GM04503 (cell line): Measurements from ENCODE around the gene IREB2.

Experiments used
- DNase-seq: peaks from one replicate; pipeline ENCODE4 v3.0.0-alpha.2; 2012; ENCODE audit warnings: low read depth

Gene IREB2

GRCh38 chr15:78406016-78406585 lies 31.9 kb upstream of the IREB2 start:
- DNase-seq, result no peak

GRCh38 chr15:78407608-78408354 lies 30.2 kb upstream of the IREB2 start:
- DNase-seq, result no peak

- no peak for DNase-seq
Measured at GRCh38 chr15:78408355-78408640, 29.7 kb upstream of the IREB2 start.

GRCh38 chr15:78408961-78409360 lies 29.1 kb upstream of the IREB2 start:
- DNase-seq, result no peak

GRCh38 chr15:78411061-78411460 lies 27.0 kb upstream of the IREB2 start:
- no peak for DNase-seq

GRCh38 chr15:78414621-78415250 lies 23.3 kb upstream of the IREB2 start:
- DNase-seq, result no peak

GRCh38 chr15:78415284-78415683 lies 22.7 kb upstream of the IREB2 start:
- DNase-seq, result no peak

GRCh38 chr15:78417754-78418630 lies 20.0 kb upstream of the IREB2 start:
- no peak for DNase-seq

- DNase-seq, result no peak
Measured at GRCh38 chr15:78418686-78419085, 19.3 kb upstream of the IREB2 start.

GRCh38 chr15:78419367-78419766 lies 18.6 kb upstream of the IREB2 start:
- no peak for DNase-seq

- no peak for DNase-seq
Measured at GRCh38 chr15:78420220-78420619, 17.8 kb upstream of the IREB2 start.

GRCh38 chr15:78420766-78421165 lies 17.2 kb upstream of the IREB2 start:
- no peak for DNase-seq

- DNase-seq, result no peak
Measured at GRCh38 chr15:78421238-78421965, 16.6 kb upstream of the IREB2 start.

- DNase-seq, result no peak
Measured at GRCh38 chr15:78422571-78423340, 15.3 kb upstream of the IREB2 start.

- DNase-seq, result no peak
Measured at GRCh38 chr15:78424673-78425072, 13.3 kb upstream of the IREB2 start.

- no peak for DNase-seq
Measured at GRCh38 chr15:78425643-78426042, 12.4 kb upstream of the IREB2 start.

GRCh38 chr15:78426300-78426699 lies 11.7 kb upstream of the IREB2 start:
- DNase-seq, result no peak

GRCh38 chr15:78427953-78428352 lies 10.1 kb upstream of the IREB2 start:
- no peak for DNase-seq

- no peak for DNase-seq
Measured at GRCh38 chr15:78429477-78429876, 8.5 kb upstream of the IREB2 start.

- no peak for DNase-seq
Measured at GRCh38 chr15:78431955-78432354, 6.1 kb upstream of the IREB2 start.

- no peak for DNase-seq
Measured at GRCh38 chr15:78432664-78433063, 5.4 kb upstream of the IREB2 start.
